Measurements from ENCODE around the gene HTD2. TPM values are rescaled to one million over a fixed set of nuclear protein-coding genes. Genes with fewer than 3 reads are reported as not detected.

Gene HTD2
- total RNA-seq, 2 experiments from 2014 or later: 7.6 to 8.1 TPM

DNA sequence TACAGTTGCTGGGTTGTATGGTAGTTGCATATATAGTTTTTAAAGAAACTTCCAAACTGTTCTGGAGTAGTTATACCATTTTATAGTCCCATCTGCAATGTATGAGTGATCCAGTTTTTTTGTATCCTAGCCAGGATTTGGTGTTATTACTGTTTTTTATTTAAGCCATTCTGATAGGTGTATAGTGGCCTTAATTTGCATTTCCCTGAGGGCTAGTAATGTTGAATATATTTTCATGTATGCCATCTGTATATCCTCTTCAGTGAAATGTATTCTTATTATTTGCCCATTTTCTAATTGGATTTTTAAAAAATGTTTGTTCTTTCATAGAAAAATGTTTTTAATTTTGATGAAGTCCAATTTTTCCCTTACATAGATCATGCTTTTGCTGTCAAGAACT lies 55.5 kb downstream of the HTD2 start:
- POLR2A ChIA-PET: no interaction called here
- no peak for ATAC-seq
- CTCF ChIA-PET: no interaction called here

DNA sequence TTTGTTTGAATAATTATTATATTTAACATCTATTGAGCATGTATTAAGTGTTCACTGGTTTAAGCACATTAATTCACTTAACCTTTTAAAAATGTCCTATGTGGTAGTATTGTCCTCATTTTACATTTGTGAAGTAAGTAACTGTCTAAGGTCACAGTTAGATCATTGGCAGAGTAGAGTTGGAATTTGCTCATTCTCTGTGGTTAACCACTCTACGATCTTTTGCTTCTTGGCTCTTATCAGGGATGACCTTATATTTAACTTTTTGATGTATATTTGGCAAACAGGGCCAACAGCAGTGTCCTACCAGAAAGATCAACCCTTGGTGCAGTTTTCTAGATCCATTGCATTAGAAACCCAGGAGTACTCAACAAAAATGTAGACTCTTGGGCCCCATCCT lies 60.4 kb downstream of the HTD2 start:
- ChIA-PET CTCF (interaction anchor here (1.1 kb wide), 1 partner anchor 14 kb away, joined by 3 read pairs; no protein-coding TSS in a partner anchor), POLR2A (no interaction called here)
- Mint-ChIP-seq H3K4me3 (no peak overlapping the region), H3K36me3 (ENCODE audit: low read depth) (peaks cover 27% of the 10 kb centered on the region), H3K27me3 (ENCODE audit: low read depth) (no peaks in the 10 kb centered on the region), H3K27ac (no peak overlapping the region), H3K9me3 (ENCODE audit: insufficient read depth) (no peaks in the 10 kb centered on the region), H3K4me1 (ENCODE audit: low read depth) (peaks cover 31% of the 10 kb centered on the region)
- no peak for ATAC-seq
- no peak for DNase-seq

More for the DNA sequence above, 55.5 kb downstream of the HTD2 start:
- no peak overlapping the region for H3K27ac Mint-ChIP-seq
- peaks cover 45% of the 10 kb centered on the region for H3K4me1 Mint-ChIP-seq (ENCODE audit: low read depth)
- no peaks in the 10 kb centered on the region for H3K27me3 Mint-ChIP-seq (ENCODE audit: low read depth)
- H3K36me3 Mint-ChIP-seq (ENCODE audit: low read depth): peaks cover 19% of the 10 kb centered on the region
- H3K9me3 Mint-ChIP-seq (ENCODE audit: insufficient read depth): no peaks in the 10 kb centered on the region
- DNase-seq: no peak
- H3K4me3 Mint-ChIP-seq: no peak overlapping the region

DNA sequence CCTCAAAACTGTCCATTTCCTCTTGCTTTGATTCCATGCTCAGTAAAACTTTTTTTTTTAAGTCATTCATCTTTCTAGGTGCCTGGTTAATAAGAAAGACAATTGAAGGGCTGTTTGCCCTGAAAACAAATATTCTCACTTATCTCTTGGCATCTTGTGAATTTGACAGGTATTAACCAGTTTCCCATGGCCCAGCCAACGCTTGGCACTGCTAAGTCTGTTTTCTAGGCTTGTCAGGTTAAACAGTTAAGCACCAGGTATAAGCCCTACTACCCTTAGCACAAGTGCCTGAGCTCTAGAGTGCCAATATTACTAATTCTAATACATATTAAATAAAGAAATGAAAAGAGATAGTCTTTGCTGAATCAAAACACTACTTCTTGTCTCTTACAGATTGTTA lies 62.7 kb downstream of the HTD2 start:
- ChIA-PET CTCF (no interaction called here), POLR2A (no interaction called here)
- H3K4me3 Mint-ChIP-seq: no peak overlapping the region
- ATAC-seq: no peak
- H3K4me1 Mint-ChIP-seq (ENCODE audit: low read depth): peaks cover 27% of the 10 kb centered on the region
- H3K36me3 Mint-ChIP-seq (ENCODE audit: low read depth): peaks cover 26% of the 10 kb centered on the region
- DNase-seq: no peak
- H3K27me3 Mint-ChIP-seq (ENCODE audit: low read depth): no peaks in the 10 kb centered on the region
- H3K9me3 Mint-ChIP-seq (ENCODE audit: insufficient read depth): no peaks in the 10 kb centered on the region
- H3K27ac Mint-ChIP-seq: peak overlapping the region; percentile 1

Other genes starting within 250 kb of the HTD2 start
- gene DNASE1L3, start 95.5 kb upstream of the HTD2 start, total RNA-seq: not detected
- gene ABHD6, start 68.7 kb upstream of the HTD2 start, total RNA-seq: 1 to 10 TPM; 4.0 to 4.4 TPM
- gene RPP14, start 275 bp upstream of the HTD2 start, total RNA-seq: 10 to 100 TPM; 12.8 to 15.1 TPM
- gene PXK, start 26.4 kb downstream of the HTD2 start, total RNA-seq: 10 to 100 TPM; 31.5 to 33.4 TPM
- gene PDHB, start 127.3 kb downstream of the HTD2 start, total RNA-seq: 10 to 100 TPM; 48.9 to 50.3 TPM
- 1 to 10 TPM; 5.2 to 6.2 TPM for gene KCTD6, start 185.6 kb downstream of the HTD2 start, total RNA-seq
- not detected for gene ACOX2, start 230.7 kb downstream of the HTD2 start, total RNA-seq

All from activated CD8-positive, alpha-beta T cell treated with anti-CD3 and anti-CD28 coated beads, Interleukin-2, amount 10 ng/mL, durations not matched to agents 7 days and 5 days (primary cell).